Measurements from ENCODE around the gene GSAP. TPM values are rescaled to one million over a fixed set of nuclear protein-coding genes. Genes with fewer than 3 reads are reported as not detected.

Gene GSAP
- total RNA-seq, 4 donors from 2014 or later = 14.3 to 25.5 (median 22.0) TPM

- no peak for DNase-seq (ENCODE audit: low spot score in 2 of 2)
- no peak overlapping the region for H3K27ac ChIP-seq
- 98 to 100% methylated on average over 1 of the region's 1 CpG for WGBS, 2 donors
- no peaks in the 10 kb centered on the region for H3K27me3 ChIP-seq
- peaks cover 0 to 8% (median 0%) of the 10 kb centered on the region in 3 donors for H3K36me3 ChIP-seq
- peaks cover 0 to 32% (median 3%) of the 10 kb centered on the region in 4 donors for H3K4me1 ChIP-seq
- H3K9me3 ChIP-seq = no peaks in the 10 kb centered on the region
- H3K4me3 ChIP-seq = no peak overlapping the region
- TF ChIP-seq EP300 (IDR thresholded peaks at IDR 0.05) (no peak), POLR2A (IDR thresholded peaks at IDR 0.05) (no peak)
- TF ChIP-seq, protein P1, sequence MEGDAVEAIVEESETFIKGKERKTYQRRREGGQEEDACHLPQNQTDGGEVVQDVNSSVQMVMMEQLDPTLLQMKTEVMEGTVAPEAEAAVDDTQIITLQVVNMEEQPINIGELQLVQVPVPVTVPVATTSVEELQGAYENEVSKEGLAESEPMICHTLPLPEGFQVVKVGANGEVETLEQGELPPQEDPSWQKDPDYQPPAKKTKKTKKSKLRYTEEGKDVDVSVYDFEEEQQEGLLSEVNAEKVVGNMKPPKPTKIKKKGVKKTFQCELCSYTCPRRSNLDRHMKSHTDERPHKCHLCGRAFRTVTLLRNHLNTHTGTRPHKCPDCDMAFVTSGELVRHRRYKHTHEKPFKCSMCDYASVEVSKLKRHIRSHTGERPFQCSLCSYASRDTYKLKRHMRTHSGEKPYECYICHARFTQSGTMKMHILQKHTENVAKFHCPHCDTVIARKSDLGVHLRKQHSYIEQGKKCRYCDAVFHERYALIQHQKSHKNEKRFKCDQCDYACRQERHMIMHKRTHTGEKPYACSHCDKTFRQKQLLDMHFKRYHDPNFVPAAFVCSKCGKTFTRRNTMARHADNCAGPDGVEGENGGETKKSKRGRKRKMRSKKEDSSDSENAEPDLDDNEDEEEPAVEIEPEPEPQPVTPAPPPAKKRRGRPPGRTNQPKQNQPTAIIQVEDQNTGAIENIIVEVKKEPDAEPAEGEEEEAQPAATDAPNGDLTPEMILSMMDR (IDR thresholded peaks at IDR 0.05) = no peak
Measured at GRCh38 chr7:77318019-77318418, 98.1 kb downstream of the GSAP start.

- WGBS, 2 donors = 55 to 58% methylated on average over 2 of the region's 2 CpGs
- H3K4me1 ChIP-seq = peaks cover 0 to 39% (median 5%) of the 10 kb centered on the region in 4 donors
Measured at GRCh38 chr7:77316219-77316978, 99.8 kb downstream of the GSAP start.

GRCh38 chr7:77315182-77315591 lies 101.0 kb downstream of the GSAP start:
- Histone ChIP-seq H3K27ac (no peak overlapping the region), H3K9me3 (no peaks in the 10 kb centered on the region), H3K4me1 (peaks cover 0 to 42% (median 3%) of the 10 kb centered on the region in 4 donors), H3K36me3 (peaks cover 0 to 18% (median 0%) of the 10 kb centered on the region in 3 donors), H3K27me3 (no peaks in the 10 kb centered on the region), H3K4me3 (no peak overlapping the region)
- no peak for DNase-seq (ENCODE audit: low spot score in 2 of 2)
- TF ChIP-seq, protein P1 (IDR thresholded peaks at IDR 0.05) = no peak
- no peak for TF ChIP-seq POLR2A (IDR thresholded peaks at IDR 0.05)
- TF ChIP-seq EP300 (IDR thresholded peaks at IDR 0.05) = no peak
- 67 to 72% methylated on average over 3 of the region's 3 CpGs for WGBS, 2 donors

More at GRCh38 chr7:77316219-77316978, 99.8 kb downstream of the GSAP start:
- H3K27me3 ChIP-seq = no peaks in the 10 kb centered on the region
- no peak overlapping the region for H3K27ac ChIP-seq
- TF ChIP-seq, protein P1 (IDR thresholded peaks at IDR 0.05) = no peak
- TF ChIP-seq POLR2A (IDR thresholded peaks at IDR 0.05) = no peak
- TF ChIP-seq EP300 (IDR thresholded peaks at IDR 0.05) = peak in 1 of 2 donors; percentile 18
- no peaks in the 10 kb centered on the region for H3K9me3 ChIP-seq
- no peak overlapping the region for H3K4me3 ChIP-seq
- DNase-seq (ENCODE audit: low spot score in 2 of 2) = no peak
- peaks cover 0 to 14% (median 0%) of the 10 kb centered on the region in 3 donors for H3K36me3 ChIP-seq

GRCh38 chr7:77313876-77314480 lies 102.2 kb downstream of the GSAP start:
- H3K27me3 ChIP-seq = no peaks in the 10 kb centered on the region
- WGBS, 2 donors = 50 to 56% methylated on average over 5 of the region's 5 CpGs
- peaks cover 0 to 22% (median 0%) of the 10 kb centered on the region in 3 donors for H3K36me3 ChIP-seq
- H3K9me3 ChIP-seq = no peaks in the 10 kb centered on the region
- DNase-seq (ENCODE audit: low spot score in 2 of 2) = no peak
- H3K4me1 ChIP-seq = peaks cover 0 to 54% (median 3%) of the 10 kb centered on the region in 4 donors
- TF ChIP-seq, protein P1 (IDR thresholded peaks at IDR 0.05) = no peak
- TF ChIP-seq POLR2A (IDR thresholded peaks at IDR 0.05) (no peak), EP300 (IDR thresholded peaks at IDR 0.05) (no peak)
- no peak overlapping the region for H3K27ac ChIP-seq
- H3K4me3 ChIP-seq = no peak overlapping the region

DNA sequence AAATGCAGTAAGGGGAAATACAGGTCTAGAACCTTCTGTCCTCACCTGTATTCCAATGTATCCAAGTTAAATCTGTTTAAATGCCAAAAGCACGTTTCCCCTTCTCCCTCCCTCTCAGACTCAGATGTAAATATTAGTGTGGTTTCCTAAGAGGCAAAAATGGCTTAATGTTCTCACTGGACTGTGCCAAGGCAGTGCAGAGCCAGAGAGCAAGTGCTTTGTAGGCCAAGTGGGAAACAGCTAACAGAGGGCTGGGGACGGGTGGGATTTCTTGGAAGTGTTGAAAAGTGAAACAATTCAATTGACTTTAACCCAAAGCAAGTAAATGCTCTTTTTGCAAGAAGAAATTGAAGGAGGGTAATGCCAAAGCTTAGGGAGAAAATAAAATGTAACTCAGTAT lies 103.1 kb downstream of the GSAP start:
- TF ChIP-seq EP300 (IDR thresholded peaks at IDR 0.05) = no peak
- TF ChIP-seq, protein P1 (IDR thresholded peaks at IDR 0.05) = no peak
- Histone ChIP-seq H3K4me3 (no peak overlapping the region), H3K9me3 (no peaks in the 10 kb centered on the region), H3K4me1 (peaks cover 0 to 61% (median 3%) of the 10 kb centered on the region in 4 donors), H3K27ac (peak overlapping the region in 2 of 4 donors; percentile 2 to 29), H3K36me3 (peaks cover 0 to 27% (median 0%) of the 10 kb centered on the region in 3 donors), H3K27me3 (no peaks in the 10 kb centered on the region)
- DNase-seq (ENCODE audit: low spot score in 2 of 2) = no peak
- WGBS, 2 donors = 39 to 46% methylated on average over 2 of the region's 2 CpGs
